ENCODE results near the gene MEIS3.

MEIS3 gene

GRCh38 chr19:47357788-47358680 lies 61.3 kb downstream of the MEIS3 start:
- H3K27ac ChIP-seq (ENCODE audit: poor library complexity, severe bottlenecking): no peak overlapping the region
- peaks cover 96% of the 10 kb centered on the region for H3K36me3 ChIP-seq (ENCODE audit: low read depth)
- no peaks in the 10 kb centered on the region for H3K27me3 ChIP-seq (ENCODE audit: insufficient read depth, poor library complexity, severe bottlenecking)
- H3K4me3 ChIP-seq (ENCODE audit: severe bottlenecking): no peak overlapping the region
- ATAC-seq (ENCODE audit: low read depth): no peak
- no peak for DNase-seq (ENCODE audit: low spot score)
- no peaks in the 10 kb centered on the region for H3K4me1 ChIP-seq (ENCODE audit: insufficient read depth, poor library complexity, severe bottlenecking)
- H3K9me3 ChIP-seq (ENCODE audit: severe bottlenecking): no peaks in the 10 kb centered on the region
- peak; percentile 18 for TF ChIP-seq CTCF (IDR thresholded peaks at IDR 0.05; ENCODE audit: poor library complexity, severe bottlenecking)

GRCh38 chr19:47356900-47357299 lies 62.4 kb downstream of the MEIS3 start:
- no peak overlapping the region for H3K27ac ChIP-seq (ENCODE audit: poor library complexity, severe bottlenecking)
- DNase-seq (ENCODE audit: low spot score) (no peak), ATAC-seq (ENCODE audit: low read depth) (no peak)
- no peaks in the 10 kb centered on the region for H3K27me3 ChIP-seq (ENCODE audit: insufficient read depth, poor library complexity, severe bottlenecking)
- TF ChIP-seq CTCF (IDR thresholded peaks at IDR 0.05; ENCODE audit: poor library complexity, severe bottlenecking): no peak
- no peak overlapping the region for H3K4me3 ChIP-seq (ENCODE audit: severe bottlenecking)
- H3K9me3 ChIP-seq (ENCODE audit: severe bottlenecking): no peaks in the 10 kb centered on the region
- no peaks in the 10 kb centered on the region for H3K4me1 ChIP-seq (ENCODE audit: insufficient read depth, poor library complexity, severe bottlenecking)
- H3K36me3 ChIP-seq (ENCODE audit: low read depth): peaks cover 92% of the 10 kb centered on the region

GRCh38 chr19:47353307-47353712 lies 66.0 kb downstream of the MEIS3 start:
- H3K36me3 ChIP-seq (ENCODE audit: low read depth): peaks cover 58% of the 10 kb centered on the region
- no peak for TF ChIP-seq CTCF (IDR thresholded peaks at IDR 0.05; ENCODE audit: poor library complexity, severe bottlenecking)
- no peak overlapping the region for H3K4me3 ChIP-seq (ENCODE audit: severe bottlenecking)
- DNase-seq (ENCODE audit: low spot score) (no peak), ATAC-seq (ENCODE audit: low read depth) (no peak)
- no peaks in the 10 kb centered on the region for H3K9me3 ChIP-seq (ENCODE audit: severe bottlenecking)
- H3K27ac ChIP-seq (ENCODE audit: poor library complexity, severe bottlenecking): no peak overlapping the region
- H3K27me3 ChIP-seq (ENCODE audit: insufficient read depth, poor library complexity, severe bottlenecking): no peaks in the 10 kb centered on the region
- H3K4me1 ChIP-seq (ENCODE audit: insufficient read depth, poor library complexity, severe bottlenecking): no peaks in the 10 kb centered on the region
